CD14-positive monocyte (primary cell): Measurements from ENCODE around the gene UROS. TPM values are rescaled to one million over a fixed set of nuclear protein-coding genes. Genes with fewer than 3 reads are reported as not detected.

Experiments used
- DNase-seq, 3 donors: peaks; one replicate each; pipeline ENCODE4 v3.0.0-alpha.2; 2011 to 2022
- H2AFZ ChIP-seq: 2 replicates; pipeline ENCODE4 v1.6.0; 2012; ENCODE audit warnings: mild to moderate bottlenecking, low read depth, low read length, inconsistent platforms; ENCODE audit not compliant: insufficient read depth, poor library complexity, severe bottlenecking
- H3K27ac ChIP-seq, 2 donors: 1 replicate in 1 of 2; 2 replicates in 1 of 2; pipeline ENCODE4 v1.5.1; 2012 to 2013; ENCODE audit warnings: low read length in 2 of 2, control low read depth in 1 of 2, inconsistent platforms in 1 of 2, low read depth in 1 of 2, mild to moderate bottlenecking in 1 of 2
- H3K27me3 ChIP-seq, 2 donors: one replicate each; pipeline versions ENCODE4 v1.6.0 to v1.6.1; 2011 to 2013; ENCODE audit warnings: low read length in 2 of 2; ENCODE audit not compliant: control insufficient read depth in 2 of 2, insufficient read depth in 2 of 2
- H3K36me3 ChIP-seq, 2 donors: replicated peaks in 1 of 2; 1 replicate in 1 of 2; 2 replicates in 1 of 2; pipeline versions ENCODE4 v1.5.1 to v1.6.1; 2012 to 2013; ENCODE audit warnings: low read length in 2 of 2, control low read depth in 1 of 2, inconsistent platforms in 1 of 2, mild to moderate bottlenecking in 1 of 2; ENCODE audit not compliant: insufficient read depth in 2 of 2, control insufficient read depth in 1 of 2
- H3K4me1 ChIP-seq, 2 donors: 1 replicate in 1 of 2; 2 replicates in 1 of 2; pipeline versions ENCODE4 v1.5.1 to v1.6.1; 2012 to 2013; ENCODE audit warnings: low read length in 2 of 2, control low read depth in 1 of 2, inconsistent platforms in 1 of 2, mild to moderate bottlenecking in 1 of 2, moderate library complexity in 1 of 2; ENCODE audit not compliant: insufficient read depth in 2 of 2, control insufficient read depth in 1 of 2
- H3K4me2 ChIP-seq: replicated peaks from 2 replicates; pipeline ENCODE3; 2012; ENCODE audit warnings: low read length, moderate library complexity, mild to moderate bottlenecking; ENCODE audit not compliant: poor library complexity, severe bottlenecking; ENCODE audit errors: extremely low read depth
- H3K4me3 ChIP-seq, 3 experiments: fragments of 200-600 bp in 1 of 3; sonication (generic) in 1 of 3; replicated peaks in 1 of 3; 1 replicate in 2 of 3; 2 replicates in 1 of 3; pipeline ENCODE4 v1.5.1; 2011 to 2013; ENCODE audit warnings: low read length in 3 of 3, mild to moderate bottlenecking in 3 of 3, control low read depth in 2 of 3, low read depth in 2 of 3, inconsistent platforms in 1 of 3, moderate library complexity in 1 of 3
- H3K79me2 ChIP-seq: 2 replicates; pipeline ENCODE4 v1.6.0; 2012; ENCODE audit warnings: mild to moderate bottlenecking, control low read depth, inconsistent platforms, low read length, moderate library complexity; ENCODE audit not compliant: insufficient read depth
- H3K9ac ChIP-seq: 2 replicates; pipeline ENCODE4 v1.6.0; 2017; ENCODE audit warnings: low read length, mild to moderate bottlenecking; ENCODE audit not compliant: insufficient read depth, poor library complexity, severe bottlenecking
- H3K9me3 ChIP-seq, 2 donors: replicated peaks in 1 of 2; 1 replicate in 1 of 2; 2 replicates in 1 of 2; pipeline versions ENCODE4 v1.5.1 to v1.6.1; 2012 to 2013; ENCODE audit warnings: low read length in 2 of 2, control low read depth in 1 of 2; ENCODE audit not compliant: control insufficient read depth in 1 of 2, insufficient read depth in 1 of 2
- H4K20me1 ChIP-seq: 2 replicates; pipeline ENCODE4 v1.6.0; 2012; ENCODE audit warnings: mild to moderate bottlenecking, low read length, control low read depth, moderate library complexity; ENCODE audit not compliant: insufficient read depth
- H3K27ac Mint-ChIP-seq, 7 donors: one replicate each; pipeline ENCODE4 v1.8.0; 2020; ENCODE audit warnings: mild to moderate bottlenecking in 7 of 7, mixed read lengths in 7 of 7, moderate library complexity in 6 of 7, inconsistent platforms in 2 of 7
- H3K27me3 Mint-ChIP-seq, 3 donors: one replicate each; pipeline ENCODE4 v1.8.0; 2021 to 2022; ENCODE audit warnings: low read depth in 3 of 3, mild to moderate bottlenecking in 3 of 3, mixed read lengths in 3 of 3, moderate library complexity in 3 of 3, inconsistent platforms in 1 of 3
- H3K36me3 Mint-ChIP-seq, 2 donors: one replicate each; pipeline ENCODE4 v1.8.0; 2020; ENCODE audit warnings: mixed read lengths in 2 of 2, inconsistent platforms in 1 of 2, mild to moderate bottlenecking in 1 of 2
- H3K4me1 Mint-ChIP-seq: one replicate; pipeline ENCODE4 v1.8.0; 2020; ENCODE audit warnings: mild to moderate bottlenecking, mixed read lengths
- H3K4me3 Mint-ChIP-seq, 2 donors: one replicate each; pipeline ENCODE4 v1.8.0; 2020; ENCODE audit warnings: mild to moderate bottlenecking in 2 of 2, mixed read lengths in 2 of 2, moderate library complexity in 1 of 2
- H3K9me3 Mint-ChIP-seq, 7 donors: one replicate each; pipeline ENCODE4 v1.8.0; 2020 to 2022; ENCODE audit warnings: mixed read lengths in 7 of 7, mild to moderate bottlenecking in 6 of 7, moderate library complexity in 6 of 7, inconsistent platforms in 2 of 7
- CTCF ChIP-seq: fragments of 200-600 bp; IDR thresholded peaks from one replicate; pipeline ENCODE4 v1.8.0; 2022; ENCODE audit warnings: antibody characterized with exemption, mild to moderate bottlenecking
- WGBS: methylation state at CpG from one replicate; pipeline ENCODE4 v1.1.5; 2013; ENCODE audit warnings: missing lambda C conversion rate; ENCODE audit not compliant: insufficient coverage; 5-methylcytosine and 5-hydroxymethylcytosine counted together
- intact Hi-C, 2 donors: fragments of 100-400 bp; cut with micrococcal nuclease; formaldehyde crosslinking; loops; one replicate each; pipeline versions ENCODE4 v1.15.0 to v1.15.1; 2023
- polyA plus RNA-seq, 3 donors: library from polyadenylated mRNA; depleted of rRNA in 1 of 3; unstranded in 2 of 3; stranded (reverse) in 1 of 3; fragments of 300-500 nt in 2 of 3; fragments of >200 nt in 1 of 3; fragmentation: Illumina TruSeq in 2 of 3; gene quantifications; 1 replicate in 2 of 3; 2 replicates in 1 of 3; pipeline ENCODE4 v1.2.3, GENCODE V29; 2012 to 2021

UROS gene
- polyA plus RNA-seq, 3 donors: 18.1 to 42.3 (median 39.8) TPM

GRCh38 chr10:125848857-125849256, 25.8 kb upstream of the UROS start:
- no peak overlapping the region for H3K4me3 ChIP-seq
- H3K4me3 Mint-ChIP-seq: no peak overlapping the region
- no peaks in the 10 kb centered on the region for H3K79me2 ChIP-seq
- TF ChIP-seq CTCF: no peak
- H3K4me1 Mint-ChIP-seq: no peaks in the 10 kb centered on the region
- H3K9me3 ChIP-seq: no peaks in the 10 kb centered on the region
- DNase-seq: no peak
- no peaks in the 10 kb centered on the region for H3K4me1 ChIP-seq
- no peaks in the 10 kb centered on the region for H3K27me3 ChIP-seq
- peaks cover 0 to 2% (median 1%) of the 10 kb centered on the region in 3 donors for H3K27me3 Mint-ChIP-seq
- H3K9ac ChIP-seq: no peak overlapping the region
- intact Hi-C loops: no loop called here
- H3K36me3 ChIP-seq: peaks cover 35 to 92% of the 10 kb centered on the region in 2 donors
- no peaks in the 10 kb centered on the region for H3K9me3 Mint-ChIP-seq
- WGBS: 100% methylated on average over 1 of the region's 2 CpGs
- H2AFZ ChIP-seq: no peak overlapping the region
- H3K27ac ChIP-seq: no peak overlapping the region
- peaks cover 58 to 67% of the 10 kb centered on the region in 2 donors for H3K36me3 Mint-ChIP-seq
- H3K27ac Mint-ChIP-seq: no peak overlapping the region
- no peaks in the 10 kb centered on the region for H4K20me1 ChIP-seq
- no peak overlapping the region for H3K4me2 ChIP-seq

GRCh38 chr10:125848371-125848770, 25.3 kb upstream of the UROS start:
- Histone ChIP-seq H3K9ac (no peak overlapping the region), H3K9me3 (no peaks in the 10 kb centered on the region), H3K4me2 (no peak overlapping the region), H3K4me3 (no peak overlapping the region), H3K27ac (no peak overlapping the region), H3K79me2 (no peaks in the 10 kb centered on the region), H3K36me3 (peaks cover 36 to 92% of the 10 kb centered on the region in 2 donors), H4K20me1 (no peaks in the 10 kb centered on the region), H3K27me3 (no peaks in the 10 kb centered on the region), H3K4me1 (no peaks in the 10 kb centered on the region), H2AFZ (no peak overlapping the region)
- H3K27ac Mint-ChIP-seq: no peak overlapping the region
- intact Hi-C loops: no loop called here
- H3K9me3 Mint-ChIP-seq: no peaks in the 10 kb centered on the region
- no peak for TF ChIP-seq CTCF
- H3K36me3 Mint-ChIP-seq: peaks cover 59 to 67% of the 10 kb centered on the region in 2 donors
- 89% methylated on average over 2 of the region's 2 CpGs for WGBS
- no peaks in the 10 kb centered on the region for H3K4me1 Mint-ChIP-seq
- DNase-seq: no peak
- no peak overlapping the region for H3K4me3 Mint-ChIP-seq
- peaks cover 0 to 2% (median 1%) of the 10 kb centered on the region in 3 donors for H3K27me3 Mint-ChIP-seq
